ENCODE measurements around the gene KLHL18. TPM values are rescaled to one million over a fixed set of nuclear protein-coding genes. Genes with fewer than 3 reads are reported as not detected.
"Not testable (repeated sequence)": the region's sequence is repeated elsewhere in the genome, so short reads cannot be mapped to it uniquely, and the experiment has no call there.

The KLHL18 gene
- total RNA-seq, 2 donors from 2014 or later = 22.6 to 29.0 TPM

GRCh38 chr3:47365213-47366153, 82.7 kb downstream of the KLHL18 start:
- Mint-ChIP-seq H3K27me3 (ENCODE audit: low read depth) (no peaks in the 10 kb centered on the region), H3K4me1 (ENCODE audit: low read depth) (peaks cover 12% of the 10 kb centered on the region), H3K27ac (no peak overlapping the region), H3K4me3 (no peak overlapping the region), H3K9me3 (peaks cover 3 to 4% of the 10 kb centered on the region in 2 donors), H3K36me3 (ENCODE audit: insufficient read depth in 2 of 2) (peaks cover 3 to 5% of the 10 kb centered on the region in 2 donors)
- ATAC-seq (replicated peaks in 1 of 2) (no peak), DNase-seq (no peak)

- H3K36me3 Mint-ChIP-seq (ENCODE audit: insufficient read depth in 2 of 2) = peaks cover 3 to 5% of the 10 kb centered on the region in 2 donors
- no peak overlapping the region for H3K27ac Mint-ChIP-seq
- H3K9me3 Mint-ChIP-seq = peaks cover 3 to 4% of the 10 kb centered on the region in 2 donors
- H3K4me1 Mint-ChIP-seq (ENCODE audit: low read depth) = peaks cover 12% of the 10 kb centered on the region
- H3K4me3 Mint-ChIP-seq = no peak overlapping the region
- ATAC-seq (replicated peaks in 1 of 2) = no peak
- H3K27me3 Mint-ChIP-seq (ENCODE audit: low read depth) = no peaks in the 10 kb centered on the region
- DNase-seq = no peak
These were observed 84.1 kb downstream of the KLHL18 start for GRCh38 chr3:47366833-47367232.

DNA sequence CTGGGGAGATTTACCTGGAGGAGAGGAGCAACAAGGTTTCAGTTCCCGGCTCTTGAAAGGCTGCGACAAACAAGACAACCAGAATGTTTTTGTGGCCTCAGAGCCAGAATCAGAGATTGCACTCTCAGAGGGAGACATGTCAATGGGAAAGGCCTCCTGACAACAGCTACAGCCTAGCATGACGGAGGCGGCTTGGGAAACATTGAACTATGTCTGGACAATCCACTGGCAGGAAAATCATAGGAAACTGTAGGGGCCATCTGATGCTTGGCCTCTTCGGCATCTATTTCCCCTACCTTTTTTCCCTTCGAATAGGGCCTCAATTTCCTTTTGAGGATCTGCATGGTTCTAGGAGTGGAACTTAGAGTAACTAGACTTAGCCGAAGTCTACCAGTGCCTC, 84.9 kb downstream of the KLHL18 start:
- H3K9me3 Mint-ChIP-seq = no peaks in the 10 kb centered on the region
- no peak for DNase-seq
- ATAC-seq (replicated peaks in 1 of 2) = no peak
- no peak overlapping the region for H3K27ac Mint-ChIP-seq
- peaks cover 5% of the 10 kb centered on the region for H3K27me3 Mint-ChIP-seq (ENCODE audit: low read depth)
- H3K4me3 Mint-ChIP-seq = no peak overlapping the region
- peaks cover 0 to 1% of the 10 kb centered on the region in 2 donors for H3K36me3 Mint-ChIP-seq (ENCODE audit: insufficient read depth in 2 of 2)
- H3K4me1 Mint-ChIP-seq (ENCODE audit: low read depth) = peaks cover 5% of the 10 kb centered on the region

- H3K4me3 Mint-ChIP-seq; H3K27me3 Mint-ChIP-seq (ENCODE audit: low read depth); H3K36me3 Mint-ChIP-seq (ENCODE audit: insufficient read depth in 2 of 2); ATAC-seq (replicated peaks in 1 of 2); H3K4me1 Mint-ChIP-seq (ENCODE audit: low read depth); H3K27ac Mint-ChIP-seq; DNase-seq; H3K9me3 Mint-ChIP-seq: not testable (repeated sequence)
These were observed 87.3 kb downstream of the KLHL18 start for GRCh38 chr3:47370020-47370419.

- Mint-ChIP-seq H3K27me3 (ENCODE audit: low read depth) (peaks cover 5% of the 10 kb centered on the region), H3K36me3 (ENCODE audit: insufficient read depth in 2 of 2) (no peaks in the 10 kb centered on the region), H3K27ac (no peak overlapping the region), H3K4me3 (no peak overlapping the region), H3K9me3 (no peaks in the 10 kb centered on the region), H3K4me1 (ENCODE audit: low read depth) (no peaks in the 10 kb centered on the region)
- ATAC-seq (replicated peaks in 1 of 2) (peak; percentile 38 to 54), DNase-seq (peak; percentile 27 to 46)
These were observed 88.3 kb downstream of the KLHL18 start for GRCh38 chr3:47370887-47371697.

DNA sequence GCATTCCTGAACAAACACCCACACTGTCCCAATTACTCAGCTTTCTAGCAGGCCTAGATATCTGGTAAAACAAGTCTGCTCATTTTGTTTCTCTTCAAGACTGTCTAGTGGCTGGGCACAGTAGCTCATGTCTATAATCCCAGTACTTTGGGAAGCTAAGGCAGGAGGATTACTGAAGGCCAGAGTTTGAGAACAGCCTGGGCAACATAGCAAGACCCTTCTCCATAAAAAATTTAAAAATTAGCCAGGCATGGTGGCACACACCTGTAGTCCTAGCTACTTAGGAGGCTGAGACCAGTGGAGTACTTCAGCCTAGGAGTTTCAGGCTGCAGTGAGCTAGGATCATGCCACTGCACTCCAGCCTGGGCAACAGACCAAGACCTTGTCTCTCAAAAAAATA, 91.8 kb downstream of the KLHL18 start:
- peaks cover 5% of the 10 kb centered on the region for H3K27me3 Mint-ChIP-seq (ENCODE audit: low read depth)
- no peaks in the 10 kb centered on the region for H3K36me3 Mint-ChIP-seq (ENCODE audit: insufficient read depth in 2 of 2)
- H3K4me3 Mint-ChIP-seq = no peak overlapping the region
- peaks cover 17% of the 10 kb centered on the region for H3K4me1 Mint-ChIP-seq (ENCODE audit: low read depth)
- no peak overlapping the region for H3K27ac Mint-ChIP-seq
- no peaks in the 10 kb centered on the region for H3K9me3 Mint-ChIP-seq
- no peak for DNase-seq
- no peak for ATAC-seq (replicated peaks in 1 of 2)

DNA sequence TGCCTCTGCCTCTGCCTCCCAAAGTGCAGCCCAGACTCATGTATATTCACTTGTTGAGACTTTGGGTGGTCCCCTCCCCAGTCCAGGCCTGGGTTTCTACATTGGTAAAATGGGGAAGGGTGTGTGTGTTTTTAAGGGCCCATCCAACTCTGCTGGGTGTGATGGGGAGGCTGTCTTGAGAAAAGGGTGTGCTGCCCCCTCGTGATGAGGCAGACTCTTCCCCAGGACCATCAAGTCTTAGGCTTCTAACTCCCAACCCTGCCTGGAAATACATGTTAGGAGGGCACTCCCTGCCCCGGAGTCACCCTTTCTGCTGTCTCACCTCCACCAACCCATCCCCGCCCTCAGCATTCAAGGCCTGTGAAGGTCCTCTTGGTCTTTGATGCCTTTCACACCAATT, 93.6 kb downstream of the KLHL18 start:
- Mint-ChIP-seq H3K27ac (no peak overlapping the region), H3K27me3 (ENCODE audit: low read depth) (peaks cover 5% of the 10 kb centered on the region), H3K4me1 (ENCODE audit: low read depth) (peaks cover 26% of the 10 kb centered on the region), H3K9me3 (no peaks in the 10 kb centered on the region), H3K36me3 (ENCODE audit: insufficient read depth in 2 of 2) (peaks cover 3% of the 10 kb centered on the region in 2 donors), H3K4me3 (no peak overlapping the region)
- DNase-seq = no peak
- ATAC-seq (replicated peaks in 1 of 2) = no peak

- Mint-ChIP-seq H3K27me3 (ENCODE audit: low read depth) (peaks cover 4% of the 10 kb centered on the region), H3K36me3 (ENCODE audit: insufficient read depth in 2 of 2) (peaks cover 3% of the 10 kb centered on the region in 2 donors), H3K27ac (no peak overlapping the region), H3K9me3 (no peaks in the 10 kb centered on the region), H3K4me3 (no peak overlapping the region), H3K4me1 (ENCODE audit: low read depth) (peaks cover 34% of the 10 kb centered on the region)
- DNase-seq (no peak), ATAC-seq (replicated peaks in 1 of 2) (no peak)
These were observed 94.4 kb downstream of the KLHL18 start for GRCh38 chr3:47377186-47377585.

DNA sequence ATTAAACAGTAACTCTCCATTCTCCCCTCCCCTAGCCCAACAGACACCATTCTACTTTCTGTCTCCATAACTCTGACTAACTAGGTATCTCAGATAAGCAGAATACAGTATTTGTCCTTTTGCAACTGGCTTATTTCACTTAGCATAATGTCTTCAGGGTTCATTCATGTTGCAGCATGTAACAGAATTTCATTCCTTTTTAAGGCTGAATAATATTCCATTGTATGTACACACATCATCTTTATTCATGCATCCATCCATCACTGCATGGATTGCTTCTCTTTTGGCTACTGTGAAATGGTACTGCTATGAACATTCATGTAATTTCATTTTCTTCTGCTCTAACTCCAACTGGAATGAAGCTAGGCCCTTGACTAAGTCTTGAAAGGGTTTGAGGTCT, 96.1 kb downstream of the KLHL18 start:
- H3K27me3 Mint-ChIP-seq (ENCODE audit: low read depth) = no peaks in the 10 kb centered on the region
- H3K27ac Mint-ChIP-seq = no peak overlapping the region
- ATAC-seq (replicated peaks in 1 of 2) (no peak), DNase-seq (no peak)
- H3K4me3 Mint-ChIP-seq = peak overlapping the region; percentile 99 to 100
- peaks cover 49% of the 10 kb centered on the region for H3K4me1 Mint-ChIP-seq (ENCODE audit: low read depth)
- peaks cover 3 to 8% of the 10 kb centered on the region in 2 donors for H3K36me3 Mint-ChIP-seq (ENCODE audit: insufficient read depth in 2 of 2)
- H3K9me3 Mint-ChIP-seq = no peaks in the 10 kb centered on the region

GRCh38 chr3:47379411-47379899, 96.7 kb downstream of the KLHL18 start:
- DNase-seq (no peak), ATAC-seq (replicated peaks in 1 of 2) (no peak)
- Mint-ChIP-seq H3K36me3 (ENCODE audit: insufficient read depth in 2 of 2) (peaks cover 3 to 8% of the 10 kb centered on the region in 2 donors), H3K27ac (peak overlapping the region; percentile 100), H3K27me3 (ENCODE audit: low read depth) (no peaks in the 10 kb centered on the region), H3K4me1 (ENCODE audit: low read depth) (peaks cover 55% of the 10 kb centered on the region), H3K9me3 (no peaks in the 10 kb centered on the region), H3K4me3 (peak overlapping the region; percentile 99 to 100)

DNA sequence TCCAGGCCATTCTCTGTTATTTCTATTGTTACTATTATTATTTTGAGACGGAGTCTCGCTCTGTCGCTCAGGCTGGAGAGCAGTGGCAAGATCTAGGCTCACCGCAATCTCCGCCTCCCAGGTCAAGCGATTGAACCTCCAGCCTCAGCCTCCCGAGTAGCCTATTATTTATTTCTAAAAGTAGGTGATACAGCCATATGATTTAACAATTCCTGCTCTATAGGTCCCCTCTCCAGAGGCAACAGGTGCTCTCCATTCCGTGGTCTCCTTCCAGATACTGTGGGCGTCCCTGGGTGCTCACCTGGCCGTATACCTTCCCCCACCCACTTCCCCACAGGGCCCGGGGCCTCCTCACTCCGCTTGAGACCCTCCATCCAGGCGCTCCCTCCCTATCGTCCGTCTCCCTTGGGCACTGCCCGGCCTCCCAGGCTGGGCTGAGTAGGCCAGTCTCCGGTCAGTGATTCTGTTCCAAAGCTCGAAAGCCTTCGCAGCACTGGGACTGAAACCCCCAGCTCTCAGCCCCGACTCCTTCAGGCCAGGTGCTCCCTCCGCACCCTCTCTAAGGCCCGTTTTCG, 97.4 kb downstream of the KLHL18 start:
- H3K36me3 Mint-ChIP-seq (ENCODE audit: insufficient read depth in 2 of 2) = peaks cover 3 to 8% of the 10 kb centered on the region in 2 donors
- peak overlapping the region; percentile 100 for H3K27ac Mint-ChIP-seq
- peaks cover 55% of the 10 kb centered on the region for H3K4me1 Mint-ChIP-seq (ENCODE audit: low read depth)
- H3K27me3 Mint-ChIP-seq (ENCODE audit: low read depth) = no peaks in the 10 kb centered on the region
- ATAC-seq (replicated peaks in 1 of 2) (no peak), DNase-seq (no peak)
- H3K4me3 Mint-ChIP-seq = peak overlapping the region; percentile 99 to 100
- H3K9me3 Mint-ChIP-seq = no peaks in the 10 kb centered on the region

DNA sequence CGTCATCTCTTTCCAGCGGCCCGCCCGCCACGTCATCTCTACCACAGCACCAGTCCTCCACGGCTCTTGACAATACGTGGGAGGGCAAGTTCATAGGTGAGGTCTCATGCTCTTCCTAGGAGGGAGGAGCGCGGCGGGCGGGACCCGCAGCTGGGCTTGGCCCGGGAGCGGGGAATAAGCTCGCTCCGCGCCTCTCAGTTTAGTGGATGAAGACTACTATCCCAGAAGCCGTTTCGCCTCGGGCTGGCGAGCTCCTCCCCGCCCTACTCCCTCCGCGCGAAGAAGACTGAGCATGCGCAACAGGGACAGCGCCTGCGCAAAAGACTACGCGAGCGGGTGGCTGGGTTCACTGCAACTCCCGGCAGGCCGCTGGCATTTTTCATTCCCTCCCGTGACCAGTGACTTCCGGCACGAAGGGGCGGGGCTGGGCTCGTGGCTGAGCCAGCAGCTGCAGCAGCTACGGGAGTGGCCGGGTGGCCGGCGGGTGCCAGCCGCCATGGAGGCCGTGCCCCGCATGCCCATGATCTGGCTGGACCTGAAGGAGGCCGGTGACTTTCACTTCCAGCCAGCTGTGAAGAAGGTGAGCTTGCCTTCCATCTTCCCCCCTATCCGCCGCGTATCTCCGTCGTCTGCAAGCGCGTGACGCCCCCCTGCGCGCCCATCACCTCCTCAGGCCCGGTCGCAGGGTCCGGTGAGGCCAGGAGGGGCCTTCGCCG, 98.0 kb downstream of the KLHL18 start, which contains the start of gene PTPN23:
Gene PTPN23 (plus strand): TSS at position 421 of the 716 bp plus-strand sequence. CDS start 76 bp downstream, at position 497.
- no peaks in the 10 kb centered on the region for H3K27me3 Mint-ChIP-seq (ENCODE audit: low read depth)
- no peaks in the 10 kb centered on the region for H3K9me3 Mint-ChIP-seq
- peaks cover 58% of the 10 kb centered on the region for H3K4me1 Mint-ChIP-seq (ENCODE audit: low read depth)
- DNase-seq (peak; percentile 98), ATAC-seq (replicated peaks in 1 of 2) (peak; percentile 84 to 85)
- peaks cover 3 to 8% of the 10 kb centered on the region in 2 donors for H3K36me3 Mint-ChIP-seq (ENCODE audit: insufficient read depth in 2 of 2)
- H3K4me3 Mint-ChIP-seq = peak within 1 kb of the TSS; percentile 99 to 100
- peak within 1 kb of the TSS; percentile 100 for H3K27ac Mint-ChIP-seq
